Measurements from ENCODE around the gene MROH8. TPM values are rescaled to one million over a fixed set of nuclear protein-coding genes. Genes with fewer than 3 reads are reported as not detected.
A peak's percentile ranks its signal among the peaks of the same experiment; 100 is the strongest.

The MROH8 gene
- total RNA-seq, 4 donors from 2014 or later = 0.59 to 6.8 (median 2.3) TPM

- DNase-seq (ENCODE audit: low spot score in 2 of 2) = peak in 1 of 2 donors; percentile 45
- no peak for TF ChIP-seq CTCF (IDR thresholded peaks at IDR 0.05)
- TF ChIP-seq POLR2A (IDR thresholded peaks at IDR 0.05) = no peak
- H3K4me3 ChIP-seq (ENCODE audit: low read depth, poor library complexity, severe bottlenecking) = no peak overlapping the region
- intact Hi-C loops (cut with DNase I; ENCODE audit: low total_unique reads) = no loop called here
- 94 to 95% methylated on average over 4 of the region's 4 CpGs for WGBS, 2 donors
Observed at GRCh38 chr20:37222086-37222485, 42.7 kb upstream of the MROH8 start.

- no peak overlapping the region for H3K4me3 ChIP-seq (ENCODE audit: low read depth, poor library complexity, severe bottlenecking)
- WGBS, 2 donors = 32 to 43% methylated on average over 3 of the region's 3 CpGs
- no peak for TF ChIP-seq CTCF (IDR thresholded peaks at IDR 0.05)
- TF ChIP-seq POLR2A (IDR thresholded peaks at IDR 0.05) = no peak
- intact Hi-C loops (cut with DNase I; ENCODE audit: low total_unique reads) = no loop called here
- DNase-seq (ENCODE audit: low spot score in 2 of 2) = no peak
Observed at GRCh38 chr20:37220731-37221130, 41.4 kb upstream of the MROH8 start.

- TF ChIP-seq CTCF (IDR thresholded peaks at IDR 0.05) (no peak), POLR2A (IDR thresholded peaks at IDR 0.05) (no peak)
- 68 to 76% methylated on average over 10 of the region's 10 CpGs for WGBS, 2 donors
Observed at GRCh38 chr20:37219751-37220668, 40.7 kb upstream of the MROH8 start.

GRCh38 chr20:37218976-37219375 lies 39.6 kb upstream of the MROH8 start:
- intact Hi-C loops (cut with DNase I; ENCODE audit: low total_unique reads) = no loop called here
- 73 to 74% methylated on average over 4 of the region's 4 CpGs for WGBS, 2 donors
- H3K4me3 ChIP-seq (ENCODE audit: low read depth, poor library complexity, severe bottlenecking) = no peak overlapping the region
- no peak for DNase-seq (ENCODE audit: low spot score in 2 of 2)
- TF ChIP-seq POLR2A (IDR thresholded peaks at IDR 0.05) (no peak), CTCF (IDR thresholded peaks at IDR 0.05) (no peak)

More at GRCh38 chr20:37219751-37220668, 40.7 kb upstream of the MROH8 start:
- no peak overlapping the region for H3K4me3 ChIP-seq (ENCODE audit: low read depth, poor library complexity, severe bottlenecking)
- DNase-seq (ENCODE audit: low spot score in 2 of 2) = no peak
- intact Hi-C loops (cut with DNase I; ENCODE audit: low total_unique reads) = no loop called here

- WGBS, 2 donors = 94 to 96% methylated on average over 4 of the region's 4 CpGs
- DNase-seq (ENCODE audit: low spot score in 2 of 2) = no peak
- intact Hi-C loops (cut with DNase I; ENCODE audit: low total_unique reads) = no loop called here
- H3K4me3 ChIP-seq (ENCODE audit: low read depth, poor library complexity, severe bottlenecking) = no peak overlapping the region
- TF ChIP-seq CTCF (IDR thresholded peaks at IDR 0.05) = no peak
- TF ChIP-seq POLR2A (IDR thresholded peaks at IDR 0.05) = no peak
Observed at GRCh38 chr20:37218441-37218840, 39.1 kb upstream of the MROH8 start.
